Chondrocyte (in vitro differentiated cells): ENCODE data around the gene ZNF326. TPM values are rescaled to one million over a fixed set of nuclear protein-coding genes. Genes with fewer than 3 reads are reported as not detected.

ENCODE experiments used
- DNase-seq: peaks from one replicate; pipeline ENCODE4 v3.0.0; 2021; ENCODE audit warnings: mixed read lengths, low spot score
- H3K27ac Mint-ChIP-seq: one replicate; pipeline ENCODE4 v1.8.0; 2021; ENCODE audit warnings: mild to moderate bottlenecking, moderate library complexity, mixed read lengths; ENCODE audit not compliant: unreplicated experiment
- H3K27me3 Mint-ChIP-seq: 2 replicates; pipeline ENCODE4 v1.8.0; 2021; ENCODE audit warnings: low read depth, mixed read lengths
- H3K36me3 Mint-ChIP-seq: 2 replicates; pipeline ENCODE4 v1.8.0; 2021; ENCODE audit warnings: low read depth, mixed read lengths
- H3K4me1 Mint-ChIP-seq: 2 replicates; pipeline ENCODE4 v1.8.0; 2021; ENCODE audit warnings: low read depth, mild to moderate bottlenecking, mixed read lengths
- H3K4me3 Mint-ChIP-seq: one replicate; pipeline ENCODE4 v1.8.0; 2021; ENCODE audit warnings: mild to moderate bottlenecking, moderate library complexity, mixed read lengths; ENCODE audit not compliant: unreplicated experiment
- H3K9me3 Mint-ChIP-seq: 2 replicates; pipeline ENCODE4 v1.8.0; 2021; ENCODE audit warnings: low read depth, mixed read lengths
- CTCF ChIP-seq: fragments of 200-600 bp; sonication (generic); IDR thresholded peaks from 2 replicates; pipeline ENCODE4 v1.5.0; 2021; ENCODE audit warnings: antibody characterized with exemption, mild to moderate bottlenecking, moderate library complexity
- total RNA-seq: library from RNA; stranded (reverse); gene quantifications from 3 replicates; pipeline ENCODE4 v1.2.1, GENCODE V29; 2021

The ZNF326 gene
- total RNA-seq, 1 donor from 2014 or later = 19.3 TPM

GRCh38 chr1:89972024-89972423 lies 22.9 kb upstream of the ZNF326 start:
- DNase-seq = no peak
- no peaks in the 10 kb centered on the region for H3K36me3 Mint-ChIP-seq
- H3K9me3 Mint-ChIP-seq = no peaks in the 10 kb centered on the region
- no peak for TF ChIP-seq CTCF
- peaks cover 13% of the 10 kb centered on the region for H3K4me1 Mint-ChIP-seq
- no peak overlapping the region for H3K4me3 Mint-ChIP-seq
- H3K27ac Mint-ChIP-seq = no peak overlapping the region
- no peaks in the 10 kb centered on the region for H3K27me3 Mint-ChIP-seq

- DNase-seq = no peak
- Mint-ChIP-seq H3K27ac (no peak overlapping the region), H3K36me3 (no peaks in the 10 kb centered on the region), H3K4me1 (peaks cover 13% of the 10 kb centered on the region), H3K9me3 (no peaks in the 10 kb centered on the region), H3K4me3 (no peak overlapping the region), H3K27me3 (no peaks in the 10 kb centered on the region)
- TF ChIP-seq CTCF = no peak
These were observed 21.3 kb upstream of the ZNF326 start for GRCh38 chr1:89973471-89974127.

- Mint-ChIP-seq H3K4me3 (no peak overlapping the region), H3K36me3 (no peaks in the 10 kb centered on the region), H3K9me3 (no peaks in the 10 kb centered on the region), H3K27ac (no peak overlapping the region), H3K27me3 (no peaks in the 10 kb centered on the region), H3K4me1 (peaks cover 13% of the 10 kb centered on the region)
- TF ChIP-seq CTCF = no peak
- no peak for DNase-seq
These were observed 20.7 kb upstream of the ZNF326 start for GRCh38 chr1:89974256-89974655.

- Mint-ChIP-seq H3K27me3 (no peaks in the 10 kb centered on the region), H3K36me3 (no peaks in the 10 kb centered on the region), H3K4me1 (peaks cover 13% of the 10 kb centered on the region), H3K4me3 (no peak overlapping the region), H3K27ac (no peak overlapping the region), H3K9me3 (no peaks in the 10 kb centered on the region)
- DNase-seq = no peak
- TF ChIP-seq CTCF = no peak
These were observed 20.0 kb upstream of the ZNF326 start for GRCh38 chr1:89974696-89975470.

- Mint-ChIP-seq H3K36me3 (no peaks in the 10 kb centered on the region), H3K4me3 (no peak overlapping the region), H3K27me3 (no peaks in the 10 kb centered on the region), H3K27ac (no peak overlapping the region), H3K9me3 (no peaks in the 10 kb centered on the region), H3K4me1 (peaks cover 17% of the 10 kb centered on the region)
- DNase-seq = no peak
- no peak for TF ChIP-seq CTCF
These were observed 19.3 kb upstream of the ZNF326 start for GRCh38 chr1:89975540-89976125.
